Neural progenitor cell (in vitro differentiated cells): ENCODE measurements around the gene KIF2C.

Experiments used
- EZH2 ChIP-seq: fragments of 200-600 bp; sonication (generic); IDR thresholded peaks from 2 replicates; pipeline ENCODE4 v1.6.1; 2017; ENCODE audit warnings: antibody characterized with exemption, mild to moderate bottlenecking, moderate library complexity
- EZH2phosphoT487 ChIP-seq: fragments of 200-600 bp; sonication (generic); IDR thresholded peaks from 2 replicates; pipeline ENCODE4 v1.6.1; 2017; ENCODE audit warnings: antibody characterized with exemption
- TF ChIP-seq, protein P1 (sequence below): fragments of 200-600 bp; sonication (generic); IDR thresholded peaks from 2 replicates; pipeline ENCODE4 v1.5.1; 2017; ENCODE audit warnings: antibody characterized with exemption, mild to moderate bottlenecking

DNA sequence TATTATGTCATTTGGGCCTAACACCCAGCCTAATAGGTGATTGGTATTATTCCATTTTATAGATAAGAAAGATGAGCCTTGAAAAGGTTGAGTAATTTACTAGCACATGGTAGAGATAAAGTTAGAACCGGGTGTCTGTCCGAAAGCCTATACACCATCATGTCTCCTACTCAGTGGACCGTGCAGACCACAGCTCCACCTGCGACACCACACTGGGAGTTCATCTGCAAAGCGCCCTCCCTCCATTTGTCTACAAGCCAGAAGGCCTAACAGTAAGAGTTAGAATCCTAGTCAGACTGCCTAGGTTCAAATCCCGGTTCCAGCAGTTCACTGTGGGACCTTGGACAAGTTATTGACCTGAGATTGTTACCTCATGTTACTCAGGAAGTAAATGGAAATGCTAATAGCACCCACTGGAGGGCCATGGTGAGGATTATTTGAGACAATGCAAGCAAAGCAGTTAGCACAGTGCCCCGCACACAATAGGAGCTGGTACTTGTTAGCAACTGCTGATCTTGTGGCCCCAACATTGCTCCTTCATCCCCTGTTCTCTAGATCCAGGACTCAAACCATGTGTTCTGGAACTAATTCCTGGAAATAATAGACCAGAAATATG, 44.7 kb upstream of the KIF2C start:
- TF ChIP-seq EZH2 (no peak), EZH2phosphoT487 (no peak)
- TF ChIP-seq, protein P1, sequence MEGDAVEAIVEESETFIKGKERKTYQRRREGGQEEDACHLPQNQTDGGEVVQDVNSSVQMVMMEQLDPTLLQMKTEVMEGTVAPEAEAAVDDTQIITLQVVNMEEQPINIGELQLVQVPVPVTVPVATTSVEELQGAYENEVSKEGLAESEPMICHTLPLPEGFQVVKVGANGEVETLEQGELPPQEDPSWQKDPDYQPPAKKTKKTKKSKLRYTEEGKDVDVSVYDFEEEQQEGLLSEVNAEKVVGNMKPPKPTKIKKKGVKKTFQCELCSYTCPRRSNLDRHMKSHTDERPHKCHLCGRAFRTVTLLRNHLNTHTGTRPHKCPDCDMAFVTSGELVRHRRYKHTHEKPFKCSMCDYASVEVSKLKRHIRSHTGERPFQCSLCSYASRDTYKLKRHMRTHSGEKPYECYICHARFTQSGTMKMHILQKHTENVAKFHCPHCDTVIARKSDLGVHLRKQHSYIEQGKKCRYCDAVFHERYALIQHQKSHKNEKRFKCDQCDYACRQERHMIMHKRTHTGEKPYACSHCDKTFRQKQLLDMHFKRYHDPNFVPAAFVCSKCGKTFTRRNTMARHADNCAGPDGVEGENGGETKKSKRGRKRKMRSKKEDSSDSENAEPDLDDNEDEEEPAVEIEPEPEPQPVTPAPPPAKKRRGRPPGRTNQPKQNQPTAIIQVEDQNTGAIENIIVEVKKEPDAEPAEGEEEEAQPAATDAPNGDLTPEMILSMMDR = no peak
